ENCODE measurements around the gene GIPR.
"Not testable (repeated sequence)": the region's sequence is repeated elsewhere in the genome, so short reads cannot be mapped to it uniquely, and the experiment has no call there.

Gene GIPR

DNA sequence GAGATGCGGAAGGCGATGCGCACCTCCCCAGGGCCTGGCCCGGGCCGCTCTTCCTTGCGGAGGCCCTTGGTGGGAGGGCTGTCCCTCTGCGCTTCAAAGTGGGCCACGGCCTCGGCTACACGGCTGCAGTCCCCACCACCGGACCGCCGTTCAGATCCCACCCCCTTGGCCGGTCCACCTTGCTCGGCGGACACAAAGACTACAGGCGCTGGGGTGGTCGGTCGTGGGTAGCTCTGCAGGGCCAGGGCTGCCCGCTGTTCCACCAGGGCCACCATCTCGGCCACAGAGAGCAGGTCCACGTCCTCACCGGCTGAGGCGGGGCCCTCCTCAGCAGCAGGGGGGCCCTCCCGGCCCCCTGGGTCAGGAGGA is 44.7 kb downstream of the GIPR start:
- no peaks in the 10 kb centered on the region for H3K27me3 ChIP-seq (replicated peaks; ENCODE audit: control insufficient read depth, insufficient read depth, low read length, poor library complexity, severe bottlenecking)
- peaks cover 12% of the 10 kb centered on the region for H3K4me1 ChIP-seq (ENCODE audit: control insufficient read depth, insufficient read depth, low read length, poor library complexity, severe bottlenecking)
- H3K27ac ChIP-seq (ENCODE audit: insufficient read depth, low read length, poor library complexity, severe bottlenecking) = no peak overlapping the region
- DNase-seq = no peak
- H3K4me3 ChIP-seq (ENCODE audit: insufficient read depth, low read depth, low read length, poor library complexity, severe bottlenecking) = no peak overlapping the region
- H3K9me3 ChIP-seq (ENCODE audit: control insufficient read depth, low read length) = no peaks in the 10 kb centered on the region
- peaks cover 23% of the 10 kb centered on the region for H3K36me3 ChIP-seq (ENCODE audit: control insufficient read depth, insufficient read depth, low read length)

DNA sequence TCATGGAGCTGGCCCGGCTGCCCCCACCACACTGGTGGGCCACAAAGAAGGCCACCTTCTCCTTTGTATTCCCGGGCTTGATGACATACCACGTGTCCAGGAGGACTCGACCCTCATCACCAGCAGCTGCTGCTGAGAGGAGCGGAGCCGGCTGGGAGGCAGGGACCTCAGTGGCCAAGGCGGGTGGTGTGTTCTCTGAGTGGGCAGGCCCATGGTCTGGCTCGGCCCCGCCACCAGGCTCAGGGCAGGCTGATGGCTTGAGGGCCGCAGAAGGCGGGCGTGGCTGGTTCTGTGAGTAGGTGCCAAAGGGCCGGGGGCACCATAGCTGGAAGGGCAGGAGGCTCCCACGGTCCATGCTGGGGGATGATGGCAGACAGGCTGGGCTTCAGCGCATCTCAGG is 45.1 kb downstream of the GIPR start:
- Histone ChIP-seq H3K4me3 (ENCODE audit: insufficient read depth, low read depth, low read length, poor library complexity, severe bottlenecking) (no peak overlapping the region), H3K4me1 (ENCODE audit: control insufficient read depth, insufficient read depth, low read length, poor library complexity, severe bottlenecking) (peaks cover 16% of the 10 kb centered on the region), H3K9me3 (ENCODE audit: control insufficient read depth, low read length) (no peaks in the 10 kb centered on the region), H3K27me3 (replicated peaks; ENCODE audit: control insufficient read depth, insufficient read depth, low read length, poor library complexity, severe bottlenecking) (no peaks in the 10 kb centered on the region), H3K27ac (ENCODE audit: insufficient read depth, low read length, poor library complexity, severe bottlenecking) (no peak overlapping the region), H3K36me3 (ENCODE audit: control insufficient read depth, insufficient read depth, low read length) (peaks cover 23% of the 10 kb centered on the region)
- no peak for DNase-seq

DNA sequence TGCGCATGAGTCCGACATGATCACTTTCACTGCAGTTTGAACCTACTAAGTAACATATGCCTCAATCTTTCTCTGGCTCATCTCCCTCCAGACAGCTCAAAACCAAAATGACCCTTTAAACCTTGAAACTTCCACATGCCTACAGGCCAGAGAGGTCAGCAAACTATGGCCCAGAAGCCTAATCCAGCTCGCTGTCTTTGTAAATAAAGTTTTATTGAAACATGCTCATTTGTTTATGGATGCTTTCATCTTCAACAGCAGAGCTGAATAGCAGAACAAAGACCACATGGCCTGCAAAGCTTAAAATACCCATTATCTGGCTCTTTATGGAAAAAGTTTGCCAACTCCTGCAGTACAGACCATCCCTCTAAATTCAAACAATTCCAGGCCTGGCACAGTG is 47.1 kb downstream of the GIPR start:
- H3K9me3 ChIP-seq (ENCODE audit: control insufficient read depth, low read length) = no peaks in the 10 kb centered on the region
- no peak for DNase-seq
- no peak overlapping the region for H3K27ac ChIP-seq (ENCODE audit: insufficient read depth, low read length, poor library complexity, severe bottlenecking)
- no peaks in the 10 kb centered on the region for H3K27me3 ChIP-seq (replicated peaks; ENCODE audit: control insufficient read depth, insufficient read depth, low read length, poor library complexity, severe bottlenecking)
- H3K4me1 ChIP-seq (ENCODE audit: control insufficient read depth, insufficient read depth, low read length, poor library complexity, severe bottlenecking) = peaks cover 19% of the 10 kb centered on the region
- peaks cover 23% of the 10 kb centered on the region for H3K36me3 ChIP-seq (ENCODE audit: control insufficient read depth, insufficient read depth, low read length)
- H3K4me3 ChIP-seq (ENCODE audit: insufficient read depth, low read depth, low read length, poor library complexity, severe bottlenecking) = no peak overlapping the region

DNA sequence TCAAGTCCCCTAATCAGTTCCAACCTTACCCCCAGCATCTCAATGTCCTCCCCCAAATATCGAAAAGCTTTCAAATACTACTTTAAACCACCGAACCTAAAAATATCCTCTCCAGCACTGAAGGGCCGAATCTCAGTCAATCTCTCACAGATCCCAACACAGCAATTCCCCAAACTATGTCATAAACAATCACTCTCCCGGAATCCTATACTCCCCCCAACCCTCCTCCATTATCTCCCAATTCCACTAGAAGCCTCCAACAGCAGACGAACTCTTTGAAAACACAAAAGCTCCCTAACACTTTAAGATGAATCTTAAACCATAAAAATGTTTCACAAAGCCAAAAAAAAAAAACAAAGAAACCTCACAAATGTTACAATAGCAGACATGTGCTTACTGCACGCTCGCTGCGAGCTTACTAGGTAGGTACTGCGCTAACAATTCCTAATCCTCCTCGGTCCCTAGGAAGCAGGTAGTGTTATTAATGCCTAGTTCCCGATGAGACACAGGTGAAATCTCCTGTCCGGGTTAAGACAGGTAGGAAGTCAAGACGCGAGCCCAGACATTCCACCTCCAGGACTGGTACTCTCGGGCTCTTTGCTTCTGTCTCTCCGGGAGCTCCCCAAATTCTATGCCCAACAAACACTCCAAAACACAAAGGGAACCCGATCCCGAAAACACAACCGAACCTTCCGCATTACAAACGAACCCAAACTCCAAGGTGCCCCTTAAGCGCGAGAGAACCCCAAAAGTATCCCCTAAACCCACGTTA is 48.5 kb downstream of the GIPR start:
- Histone ChIP-seq H3K36me3 (ENCODE audit: control insufficient read depth, insufficient read depth, low read length) (peaks cover 17% of the 10 kb centered on the region), H3K27ac (ENCODE audit: insufficient read depth, low read length, poor library complexity, severe bottlenecking) (peak overlapping the region; percentile 79), H3K27me3 (replicated peaks; ENCODE audit: control insufficient read depth, insufficient read depth, low read length, poor library complexity, severe bottlenecking) (no peaks in the 10 kb centered on the region), H3K9me3 (ENCODE audit: control insufficient read depth, low read length) (no peaks in the 10 kb centered on the region), H3K4me3 (ENCODE audit: insufficient read depth, low read depth, low read length, poor library complexity, severe bottlenecking) (peak overlapping the region; percentile 83), H3K4me1 (ENCODE audit: control insufficient read depth, insufficient read depth, low read length, poor library complexity, severe bottlenecking) (peaks cover 19% of the 10 kb centered on the region)
- no peak for DNase-seq

DNA sequence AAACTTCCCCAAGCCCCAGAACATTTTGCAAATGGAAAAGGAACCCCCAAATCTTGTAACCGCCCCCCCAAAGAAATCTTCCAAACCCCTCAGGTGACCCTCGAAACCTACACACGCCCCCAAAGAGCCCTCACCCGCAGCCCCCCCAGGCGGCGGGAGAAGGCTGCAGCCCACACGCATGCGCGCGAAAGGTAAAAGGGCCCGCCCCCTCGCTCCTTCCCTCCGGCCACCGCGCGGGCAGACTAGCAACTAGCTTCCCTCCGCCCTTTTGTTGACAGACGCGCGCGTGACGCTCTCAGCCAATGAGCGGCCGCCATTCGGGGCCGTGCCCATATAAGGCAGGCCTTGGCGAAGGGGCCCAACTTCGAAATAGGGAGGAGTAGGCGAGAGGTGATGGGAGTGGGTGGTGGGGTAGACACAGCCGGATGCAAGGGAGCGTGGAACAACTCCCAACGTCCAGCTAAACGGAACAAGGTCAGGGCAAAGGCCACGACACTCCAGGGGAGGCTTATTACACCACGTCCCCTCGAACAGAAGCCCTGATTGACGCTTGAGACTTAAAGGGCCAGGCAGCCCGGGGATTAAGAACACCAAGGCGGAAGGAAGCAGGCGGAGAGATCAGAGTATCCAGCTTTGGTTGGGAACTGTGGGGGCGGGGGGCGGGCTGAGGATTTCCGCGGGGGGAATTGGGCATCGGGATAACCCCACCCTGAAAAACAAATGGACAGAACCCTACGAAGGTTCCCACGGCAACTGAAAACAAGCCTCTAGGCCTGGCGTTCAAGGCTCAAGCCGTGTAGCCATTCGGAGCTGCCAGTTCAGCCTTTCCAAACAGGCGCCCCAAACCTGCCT is 49.3 kb downstream of the GIPR start:
- H3K9me3 ChIP-seq (ENCODE audit: control insufficient read depth, low read length) = no peaks in the 10 kb centered on the region
- peak overlapping the region; percentile 79 for H3K27ac ChIP-seq (ENCODE audit: insufficient read depth, low read length, poor library complexity, severe bottlenecking)
- no peaks in the 10 kb centered on the region for H3K27me3 ChIP-seq (replicated peaks; ENCODE audit: control insufficient read depth, insufficient read depth, low read length, poor library complexity, severe bottlenecking)
- peaks cover 19% of the 10 kb centered on the region for H3K4me1 ChIP-seq (ENCODE audit: control insufficient read depth, insufficient read depth, low read length, poor library complexity, severe bottlenecking)
- peaks cover 8% of the 10 kb centered on the region for H3K36me3 ChIP-seq (ENCODE audit: control insufficient read depth, insufficient read depth, low read length)
- DNase-seq = peak; percentile 95 to 98 (median 97)
- peak overlapping the region; percentile 83 for H3K4me3 ChIP-seq (ENCODE audit: insufficient read depth, low read depth, low read length, poor library complexity, severe bottlenecking)

DNA sequence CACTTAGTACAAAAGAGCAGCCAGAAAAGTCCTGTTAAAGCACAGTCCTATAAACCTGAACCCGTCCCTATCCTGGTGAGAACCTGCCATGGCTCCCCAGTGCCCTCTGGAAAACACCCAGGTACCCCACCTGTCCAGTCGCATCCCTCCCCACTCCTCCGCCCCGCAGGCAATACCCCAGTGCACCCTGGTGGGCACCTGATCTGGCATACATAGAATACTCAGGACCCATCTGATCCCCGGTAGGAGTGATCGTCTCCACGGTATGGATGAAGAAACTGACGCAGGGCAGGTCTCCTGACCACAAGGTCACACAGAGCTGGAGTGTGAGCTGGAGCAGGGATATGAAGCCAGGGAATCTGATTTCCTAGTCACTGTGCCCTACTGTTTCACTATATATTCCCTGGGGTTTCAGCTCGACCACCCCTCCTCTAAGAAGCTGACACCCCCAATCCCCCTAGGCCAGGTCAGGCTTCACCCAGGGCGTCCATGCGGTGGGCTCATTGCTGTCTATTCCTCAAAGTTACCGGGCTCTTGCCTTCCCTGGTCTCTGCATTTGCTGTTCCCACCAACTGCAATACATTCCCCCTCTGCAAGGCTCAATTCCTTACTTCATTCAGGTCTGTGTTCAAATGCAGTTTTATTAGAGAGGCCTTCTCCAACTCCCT is 50.1 kb downstream of the GIPR start:
- DNase-seq = no peak

DNA sequence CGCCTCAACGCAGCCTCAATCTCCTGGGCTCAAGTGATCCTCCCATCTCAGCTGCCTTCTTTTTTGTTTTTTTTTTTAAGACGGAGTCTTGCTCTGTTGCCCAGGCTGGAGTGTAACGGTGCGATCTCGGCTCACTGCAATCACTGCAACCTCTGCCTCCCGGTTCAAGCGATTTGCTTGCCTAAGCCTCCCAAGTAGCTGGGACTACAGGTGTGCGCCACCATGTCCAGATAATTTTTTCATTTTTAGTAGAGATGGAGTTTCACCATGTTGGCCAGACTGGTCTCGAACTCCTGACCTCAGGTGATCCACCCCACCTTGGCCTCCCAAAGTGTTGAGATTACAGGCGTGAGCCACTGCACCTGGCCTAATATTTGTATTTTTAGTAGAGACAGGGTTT is 52.0 kb downstream of the GIPR start:
- not testable (repeated sequence) for H3K36me3 ChIP-seq (ENCODE audit: control insufficient read depth, insufficient read depth, low read length); H3K9me3 ChIP-seq (ENCODE audit: control insufficient read depth, low read length); H3K27ac ChIP-seq (ENCODE audit: insufficient read depth, low read length, poor library complexity, severe bottlenecking); DNase-seq; H3K4me3 ChIP-seq (ENCODE audit: insufficient read depth, low read depth, low read length, poor library complexity, severe bottlenecking); H3K27me3 ChIP-seq (replicated peaks; ENCODE audit: control insufficient read depth, insufficient read depth, low read length, poor library complexity, severe bottlenecking)
- H3K4me1 ChIP-seq (ENCODE audit: control insufficient read depth, insufficient read depth, low read length, poor library complexity, severe bottlenecking) = peaks cover 19% of the 10 kb centered on the region

More for the DNA sequence above, 50.1 kb downstream of the GIPR start:
- no peaks in the 10 kb centered on the region for H3K27me3 ChIP-seq (replicated peaks; ENCODE audit: control insufficient read depth, insufficient read depth, low read length, poor library complexity, severe bottlenecking)
- peak overlapping the region; percentile 79 for H3K27ac ChIP-seq (ENCODE audit: insufficient read depth, low read length, poor library complexity, severe bottlenecking)
- H3K9me3 ChIP-seq (ENCODE audit: control insufficient read depth, low read length) = no peaks in the 10 kb centered on the region
- H3K36me3 ChIP-seq (ENCODE audit: control insufficient read depth, insufficient read depth, low read length) = peaks cover under 1% of the 10 kb centered on the region
- peaks cover 19% of the 10 kb centered on the region for H3K4me1 ChIP-seq (ENCODE audit: control insufficient read depth, insufficient read depth, low read length, poor library complexity, severe bottlenecking)
- peak overlapping the region; percentile 46 for H3K4me3 ChIP-seq (ENCODE audit: insufficient read depth, low read depth, low read length, poor library complexity, severe bottlenecking)

DNA sequence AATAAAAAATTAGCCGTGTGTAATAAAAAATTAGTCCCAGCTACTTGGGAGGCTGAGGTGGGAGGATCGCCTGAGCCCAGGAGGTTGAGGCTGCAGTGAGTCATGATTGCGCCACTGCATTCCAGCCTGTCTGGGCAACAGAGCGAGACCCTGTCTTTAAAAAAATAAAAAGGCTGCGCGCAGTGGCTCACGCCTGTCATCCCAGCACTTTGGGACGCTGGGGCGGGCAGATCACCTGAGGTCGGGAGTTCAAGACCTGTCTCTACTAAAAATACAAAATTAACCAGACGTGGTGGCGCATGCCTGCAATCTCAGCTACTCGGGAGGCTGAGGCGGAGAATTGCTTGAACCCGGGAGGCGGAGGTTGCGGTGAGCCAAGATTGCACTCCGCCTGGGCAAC is 60.7 kb downstream of the GIPR start:
- not testable (repeated sequence) for H3K4me3 ChIP-seq (ENCODE audit: insufficient read depth, low read depth, low read length, poor library complexity, severe bottlenecking); DNase-seq; H3K27me3 ChIP-seq (replicated peaks; ENCODE audit: control insufficient read depth, insufficient read depth, low read length, poor library complexity, severe bottlenecking); H3K9me3 ChIP-seq (ENCODE audit: control insufficient read depth, low read length); H3K36me3 ChIP-seq (ENCODE audit: control insufficient read depth, insufficient read depth, low read length); H3K27ac ChIP-seq (ENCODE audit: insufficient read depth, low read length, poor library complexity, severe bottlenecking)
- peaks cover 12% of the 10 kb centered on the region for H3K4me1 ChIP-seq (ENCODE audit: control insufficient read depth, insufficient read depth, low read length, poor library complexity, severe bottlenecking)

DNA sequence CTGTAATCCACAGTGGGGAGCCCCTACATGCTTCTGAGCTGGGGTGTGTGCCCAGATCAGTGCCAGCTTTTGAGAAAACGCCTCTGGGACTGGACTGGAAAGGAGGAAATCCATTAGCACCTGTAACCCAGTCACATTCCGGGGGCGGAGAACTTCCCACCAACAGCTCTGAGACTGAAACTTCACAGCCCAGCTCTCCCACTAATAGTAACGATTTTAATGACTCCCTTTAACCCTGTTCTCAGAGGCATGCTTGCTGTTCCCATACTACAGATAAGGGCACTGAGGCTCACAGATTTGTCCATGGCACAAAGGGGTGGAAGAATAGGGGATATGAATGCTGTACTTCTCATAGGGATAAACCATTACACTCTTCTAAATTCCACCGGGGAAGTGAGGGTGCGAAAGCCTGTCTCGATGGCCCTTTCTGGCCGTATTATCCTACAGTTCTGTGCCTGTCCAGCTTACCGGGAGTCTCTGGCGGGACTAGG is 61.8 kb downstream of the GIPR start:
- H3K27me3 ChIP-seq (replicated peaks; ENCODE audit: control insufficient read depth, insufficient read depth, low read length, poor library complexity, severe bottlenecking) = no peaks in the 10 kb centered on the region
- no peak for DNase-seq
- no peaks in the 10 kb centered on the region for H3K9me3 ChIP-seq (ENCODE audit: control insufficient read depth, low read length)
- H3K4me3 ChIP-seq (ENCODE audit: insufficient read depth, low read depth, low read length, poor library complexity, severe bottlenecking) = peak overlapping the region; percentile 81
- H3K27ac ChIP-seq (ENCODE audit: insufficient read depth, low read length, poor library complexity, severe bottlenecking) = peak overlapping the region; percentile 81
- no peaks in the 10 kb centered on the region for H3K36me3 ChIP-seq (ENCODE audit: control insufficient read depth, insufficient read depth, low read length)
- peaks cover 12% of the 10 kb centered on the region for H3K4me1 ChIP-seq (ENCODE audit: control insufficient read depth, insufficient read depth, low read length, poor library complexity, severe bottlenecking)
